Measurements from ENCODE around the gene ZNF200. TPM values are rescaled to one million over a fixed set of nuclear protein-coding genes. Genes with fewer than 3 reads are reported as not detected.
A peak's percentile ranks its signal among the peaks of the same experiment; 100 is the strongest.
"Not testable (repeated sequence)": the region's sequence is repeated elsewhere in the genome, so short reads cannot be mapped to it uniquely, and the experiment has no call there.

Gene ZNF200
- total RNA-seq, 1 experiment from 2014 or later, result 14.6 TPM

DNA sequence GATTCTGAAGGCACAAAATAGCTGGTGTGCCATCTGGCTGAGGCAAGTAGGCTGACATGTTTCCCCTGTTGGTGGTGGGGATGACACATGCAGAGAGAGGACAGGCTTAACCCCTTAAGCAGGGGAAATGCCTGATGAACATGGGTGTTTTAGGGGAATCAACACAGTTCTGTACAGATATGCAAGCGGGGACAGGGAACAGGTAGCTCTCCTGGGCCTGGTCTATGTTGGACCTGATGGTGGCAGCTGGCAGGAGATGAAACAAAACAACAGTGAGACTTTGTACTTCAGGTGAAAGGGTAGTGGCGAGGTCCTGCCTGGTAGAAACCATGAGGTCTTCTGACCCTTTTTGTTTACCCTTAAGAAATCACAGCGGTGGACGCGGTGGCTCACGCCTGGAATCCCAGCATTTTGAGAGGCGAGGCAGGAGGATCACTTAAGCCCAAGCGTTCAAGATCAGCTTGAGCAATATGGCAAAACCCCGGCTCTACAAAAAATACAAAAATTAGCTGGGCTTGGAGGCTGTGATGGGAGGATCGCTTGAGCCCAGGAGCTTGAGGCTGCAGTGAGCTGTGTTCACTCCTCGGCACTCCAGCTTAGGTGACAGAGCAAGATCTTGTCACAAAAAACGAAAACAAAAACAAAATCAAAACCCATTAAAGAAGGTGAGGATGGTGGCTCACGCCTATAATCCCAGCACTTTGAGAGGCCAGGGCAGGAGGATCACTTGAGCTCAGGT, 36.5 kb downstream of the ZNF200 start:
- DNase-seq (ENCODE audit: low spot score), result no peak

DNA sequence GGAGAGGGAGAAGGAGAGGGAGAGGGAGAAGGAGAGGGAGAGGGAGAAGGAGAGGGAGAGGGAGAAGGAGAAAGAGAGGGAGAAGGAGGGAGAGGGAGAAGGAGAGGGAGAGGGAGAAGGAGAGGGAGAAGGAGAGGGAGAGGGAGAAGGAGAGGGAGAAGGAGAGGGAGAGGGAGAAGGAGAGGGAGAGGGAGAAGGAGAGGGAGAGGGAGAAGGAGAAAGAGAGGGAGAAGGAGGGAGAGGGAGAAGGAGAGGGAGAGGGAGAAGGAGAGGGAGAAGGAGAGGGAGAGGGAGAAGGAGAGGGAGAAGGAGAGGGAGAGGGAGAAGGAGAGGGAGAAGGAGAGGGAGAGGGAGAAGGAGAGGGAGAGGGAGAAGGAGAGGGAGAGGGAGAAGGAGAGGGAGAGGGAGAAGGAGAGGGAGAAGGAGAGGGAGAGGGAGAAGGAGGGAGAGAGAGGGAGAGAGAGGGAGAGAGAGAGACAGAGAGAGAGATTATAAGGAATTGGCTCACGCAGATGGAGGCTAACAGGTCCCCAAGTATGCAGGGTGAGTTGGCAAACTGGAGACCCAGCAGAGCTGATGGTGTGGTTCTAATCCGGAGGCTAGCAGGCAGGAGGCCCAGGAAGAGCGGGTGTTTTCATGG, 37.1 kb downstream of the ZNF200 start:
- not testable (repeated sequence) for DNase-seq (ENCODE audit: low spot score)

DNA sequence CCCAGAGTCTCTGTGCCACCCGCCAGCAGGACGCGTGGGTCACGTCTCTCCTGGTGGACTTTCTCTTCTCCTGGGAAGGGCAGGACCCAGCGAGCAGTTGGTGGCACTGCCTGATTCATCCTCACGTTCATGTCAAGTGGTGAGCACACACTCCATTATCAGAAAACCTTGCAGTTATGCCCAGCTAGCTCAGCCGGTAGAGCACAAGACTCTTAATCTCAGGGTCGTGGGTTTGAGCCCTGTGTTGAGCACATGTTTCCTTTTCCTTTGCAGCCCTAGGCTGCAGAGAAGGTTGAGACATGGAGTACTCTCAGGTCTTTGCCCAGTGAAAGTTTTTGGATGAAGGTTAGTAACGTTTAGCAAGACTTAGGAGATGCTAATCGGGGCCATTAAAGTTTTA, 39.0 kb downstream of the ZNF200 start:
- DNase-seq (ENCODE audit: low spot score), result no peak

DNA sequence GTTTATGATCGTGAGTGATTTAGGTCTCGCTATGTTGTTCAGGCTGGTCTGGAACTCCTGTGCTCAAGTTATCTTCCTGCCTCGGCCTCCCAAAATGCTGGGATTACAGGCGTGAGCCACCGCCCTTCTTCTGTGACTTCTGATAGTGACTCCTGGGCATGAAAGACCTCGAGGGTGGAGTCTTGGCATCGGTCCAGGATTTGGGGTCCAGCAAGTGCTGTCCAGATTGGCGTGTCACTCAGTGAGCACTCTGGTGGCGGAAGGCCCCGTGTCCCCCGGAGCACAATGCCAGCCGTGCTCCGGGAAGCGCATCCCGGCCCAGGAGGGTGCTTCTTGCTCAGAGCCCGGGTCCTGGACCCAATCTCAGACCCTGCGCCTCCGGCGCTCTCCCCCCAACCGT, 40.2 kb downstream of the ZNF200 start:
- no peak for DNase-seq (ENCODE audit: low spot score)

DNA sequence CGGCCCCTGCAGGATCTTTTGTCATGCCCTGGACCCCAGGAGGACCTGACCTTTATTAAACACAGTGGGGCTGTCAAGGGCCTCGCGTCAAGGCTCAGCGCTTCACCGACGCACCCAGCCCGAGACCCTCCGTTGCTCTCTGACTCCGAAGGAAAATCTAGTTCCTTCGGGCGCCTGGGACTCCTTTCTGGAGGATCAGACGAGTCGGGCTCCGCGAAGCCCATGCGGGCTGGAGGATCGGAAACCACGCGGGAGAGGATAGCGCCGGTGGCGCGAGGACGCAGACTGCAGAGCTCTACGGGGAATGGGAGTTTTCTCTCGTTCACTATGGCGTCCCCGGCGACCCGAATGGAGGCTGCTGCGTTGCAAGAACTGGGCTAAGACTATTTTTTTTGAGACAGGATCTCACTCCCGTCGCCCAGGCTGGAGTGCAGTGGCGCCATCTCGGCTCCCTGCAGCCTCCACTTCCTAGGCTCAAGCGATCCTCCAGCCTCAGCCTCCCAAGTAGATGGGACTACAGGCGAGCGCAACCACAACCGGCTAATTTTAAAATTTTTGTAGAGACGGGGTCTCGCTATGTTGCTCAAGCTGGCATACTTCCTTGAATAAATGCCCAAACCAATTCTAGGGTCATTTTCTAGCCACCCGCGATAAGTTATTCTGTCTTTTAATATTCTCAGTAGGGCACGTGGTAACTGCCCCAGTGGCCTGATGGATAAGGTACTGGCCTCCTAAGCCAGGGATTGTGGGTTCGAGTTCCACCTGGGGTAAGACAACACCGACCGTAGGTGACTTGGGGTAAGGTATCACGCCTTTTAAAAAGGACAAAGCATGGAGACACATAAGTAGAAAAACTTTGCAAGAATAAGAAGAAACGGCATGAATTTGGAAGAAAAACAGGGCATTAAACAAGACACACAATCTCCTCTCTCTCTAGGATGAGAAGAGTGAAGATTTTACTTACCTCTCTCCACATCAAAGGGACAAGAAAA, 41.4 kb downstream of the ZNF200 start:
- DNase-seq (ENCODE audit: low spot score), result no peak

DNA sequence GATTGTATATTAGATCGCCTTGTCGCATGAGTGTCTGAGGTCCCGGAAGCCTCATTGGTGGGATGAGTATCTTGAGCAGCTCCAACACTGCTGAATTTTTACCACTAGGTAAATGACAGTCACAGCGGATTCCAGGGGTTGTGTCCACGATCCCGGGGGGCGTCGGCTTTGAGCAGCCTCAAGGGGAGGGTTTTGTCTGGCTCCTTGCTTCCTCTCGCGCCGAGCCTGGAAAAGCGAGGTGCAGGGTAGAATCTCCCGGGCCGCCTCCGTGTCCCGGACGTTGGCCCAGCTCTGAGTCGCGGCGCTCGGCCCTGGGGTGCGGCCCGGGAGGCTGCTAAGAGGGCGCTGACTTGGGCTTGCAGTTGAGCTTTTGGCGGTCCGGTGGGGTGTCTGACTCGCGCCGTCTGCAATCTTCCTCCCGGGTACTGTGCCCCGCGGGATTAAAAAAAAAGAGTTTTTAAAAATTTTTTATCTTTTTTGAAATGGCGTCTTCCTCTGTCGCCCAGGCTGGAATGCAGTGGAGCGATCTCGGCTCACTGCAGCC, 42.4 kb downstream of the ZNF200 start:
- no peak for DNase-seq (ENCODE audit: low spot score)

DNA sequence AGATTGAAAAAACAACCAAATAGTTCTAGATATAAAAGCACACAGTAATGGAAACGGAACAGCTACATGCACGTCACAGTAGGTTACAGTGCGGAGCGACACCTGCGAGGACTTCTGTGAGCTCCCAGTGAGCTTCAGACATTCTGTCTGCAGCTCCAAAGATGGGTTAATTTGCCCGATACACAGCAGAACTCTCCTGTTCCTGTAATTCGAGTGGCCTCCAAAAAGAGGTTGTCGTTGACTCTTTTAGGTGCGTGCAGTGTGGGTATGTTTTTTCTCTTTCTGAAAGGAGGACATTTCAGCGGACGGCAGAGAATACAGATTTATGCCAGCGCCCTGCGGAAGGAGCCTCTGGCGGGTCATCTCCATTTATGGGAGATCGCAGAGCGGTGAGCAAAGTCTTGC, 44.0 kb downstream of the ZNF200 start:
- no peak for DNase-seq (ENCODE audit: low spot score)

DNA sequence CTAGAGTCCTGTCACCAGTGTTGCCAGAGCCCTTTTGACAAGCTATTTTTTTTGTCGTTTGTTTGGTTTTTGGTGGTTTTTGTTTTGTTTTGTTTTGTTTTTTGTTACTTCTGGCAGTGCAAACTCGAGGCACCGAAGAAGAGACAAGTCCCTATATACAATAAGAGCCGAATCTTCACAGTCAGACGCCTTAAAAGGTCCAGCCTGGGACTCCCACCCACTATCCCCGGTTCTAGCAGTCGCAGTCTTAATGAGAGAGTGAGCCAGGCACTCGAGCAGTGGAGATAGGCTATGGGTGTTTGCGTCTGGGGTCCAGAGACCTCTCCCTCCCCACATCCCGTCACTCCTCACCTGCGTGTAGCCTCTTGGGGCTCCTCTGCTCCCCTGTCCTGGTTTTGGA, 45.1 kb downstream of the ZNF200 start:
- no peak for DNase-seq (ENCODE audit: low spot score)

DNA sequence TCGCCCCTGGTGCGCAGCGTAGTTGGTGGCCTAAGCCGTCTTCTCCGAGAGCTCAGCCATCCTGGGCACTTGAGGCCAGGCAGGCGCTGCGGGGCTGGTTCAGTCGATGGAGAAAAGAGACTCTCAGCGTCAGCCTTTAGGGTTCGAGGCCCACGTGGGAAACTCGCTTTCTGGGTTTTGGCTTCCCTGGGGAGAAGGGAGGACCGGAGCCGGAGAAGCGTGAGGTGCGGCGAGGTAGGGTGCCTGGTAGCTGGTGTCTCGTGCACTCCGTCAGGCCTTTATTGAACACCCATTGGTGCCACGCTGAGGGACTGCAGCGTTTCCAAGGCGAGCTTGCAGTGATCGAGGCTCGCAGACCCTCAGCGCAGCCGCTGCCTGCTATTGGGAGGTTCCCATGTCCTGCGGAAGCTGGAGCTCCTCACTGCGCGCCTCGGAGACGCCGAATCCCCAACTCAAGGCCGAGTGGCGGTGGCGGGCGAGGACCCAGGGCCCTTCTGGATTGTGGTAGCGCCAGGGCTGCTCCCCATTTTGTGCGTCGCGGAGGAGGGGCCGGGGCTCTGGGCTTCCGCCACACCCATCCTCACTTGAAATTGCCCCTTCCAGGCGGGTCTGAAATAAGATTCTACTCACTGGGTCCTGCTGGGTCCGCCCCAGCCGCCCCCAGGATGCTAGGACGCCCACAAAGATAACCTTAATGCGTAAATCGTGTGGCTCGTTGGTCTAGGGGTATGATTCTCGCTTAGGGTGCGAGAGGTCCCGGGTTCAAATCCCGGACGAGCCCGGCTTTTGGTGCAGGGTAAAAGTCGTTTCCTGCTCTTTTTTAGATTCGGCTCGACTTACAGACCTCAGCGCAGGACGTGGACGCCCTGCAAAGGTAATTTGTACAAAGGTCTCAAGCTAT, 45.8 kb downstream of the ZNF200 start:
- DNase-seq (ENCODE audit: low spot score), result peak; percentile 80

DNA sequence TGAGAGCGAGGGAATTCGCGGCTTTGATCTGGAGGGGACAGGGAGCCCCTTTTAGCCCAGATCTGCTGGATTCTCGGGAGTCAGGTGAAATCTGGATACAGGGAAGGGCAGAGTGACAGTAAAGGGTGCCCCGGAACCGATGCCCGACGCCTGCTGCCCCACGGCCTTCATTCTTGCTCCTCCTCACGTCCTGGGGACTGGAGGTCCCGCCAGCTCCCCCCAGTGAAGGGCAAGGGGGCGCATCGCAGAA, 46.4 kb downstream of the ZNF200 start:
- no peak for DNase-seq (ENCODE audit: low spot score)

DNA sequence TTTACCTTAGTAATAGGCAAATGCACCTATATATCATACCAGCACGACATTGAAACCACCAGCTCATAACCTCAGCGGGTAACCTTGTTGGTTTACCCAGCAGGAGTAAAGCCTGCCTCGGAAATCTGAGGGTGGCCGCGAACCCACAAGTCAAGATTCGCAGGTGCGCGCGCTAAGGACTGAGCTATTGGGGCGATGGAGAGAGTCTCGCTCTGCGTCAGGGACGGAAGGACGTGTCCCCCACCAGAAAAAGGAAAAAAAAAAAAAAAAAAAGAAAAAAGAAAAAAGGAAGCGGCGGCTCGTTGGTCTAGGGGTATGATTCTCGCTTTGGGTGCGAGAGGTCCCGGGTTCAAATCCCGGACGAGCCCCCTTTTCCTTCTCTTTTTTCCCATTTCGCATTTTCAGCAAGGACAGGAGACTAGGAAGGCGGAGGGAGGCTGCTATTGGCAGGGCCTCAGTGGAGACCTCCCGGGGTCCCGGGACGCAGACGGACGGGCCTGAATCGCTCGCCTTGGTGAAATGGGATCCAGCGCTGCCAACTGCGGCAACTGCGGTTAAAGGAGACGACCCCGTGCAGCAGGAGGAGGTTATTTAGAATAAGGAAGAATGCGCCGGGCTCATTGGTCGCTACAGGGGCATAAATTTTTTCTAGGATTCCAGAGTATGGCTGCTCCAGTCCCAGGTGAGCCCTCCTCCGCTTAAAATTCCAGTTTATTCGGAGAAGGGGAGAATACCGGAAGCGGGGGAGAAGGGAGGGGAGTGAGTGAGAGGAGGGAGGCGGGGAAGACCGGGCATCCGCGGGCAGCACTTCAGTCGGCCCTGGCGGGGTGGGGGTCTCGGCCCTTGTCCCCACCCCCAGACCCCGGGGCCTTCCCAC, 46.9 kb downstream of the ZNF200 start, which contains the start of gene OR1F1:
OR1F1 (plus strand) TSS at position 407 of the 877 bp plus-strand sequence.
- peak; percentile 94 for DNase-seq (ENCODE audit: low spot score)

DNA sequence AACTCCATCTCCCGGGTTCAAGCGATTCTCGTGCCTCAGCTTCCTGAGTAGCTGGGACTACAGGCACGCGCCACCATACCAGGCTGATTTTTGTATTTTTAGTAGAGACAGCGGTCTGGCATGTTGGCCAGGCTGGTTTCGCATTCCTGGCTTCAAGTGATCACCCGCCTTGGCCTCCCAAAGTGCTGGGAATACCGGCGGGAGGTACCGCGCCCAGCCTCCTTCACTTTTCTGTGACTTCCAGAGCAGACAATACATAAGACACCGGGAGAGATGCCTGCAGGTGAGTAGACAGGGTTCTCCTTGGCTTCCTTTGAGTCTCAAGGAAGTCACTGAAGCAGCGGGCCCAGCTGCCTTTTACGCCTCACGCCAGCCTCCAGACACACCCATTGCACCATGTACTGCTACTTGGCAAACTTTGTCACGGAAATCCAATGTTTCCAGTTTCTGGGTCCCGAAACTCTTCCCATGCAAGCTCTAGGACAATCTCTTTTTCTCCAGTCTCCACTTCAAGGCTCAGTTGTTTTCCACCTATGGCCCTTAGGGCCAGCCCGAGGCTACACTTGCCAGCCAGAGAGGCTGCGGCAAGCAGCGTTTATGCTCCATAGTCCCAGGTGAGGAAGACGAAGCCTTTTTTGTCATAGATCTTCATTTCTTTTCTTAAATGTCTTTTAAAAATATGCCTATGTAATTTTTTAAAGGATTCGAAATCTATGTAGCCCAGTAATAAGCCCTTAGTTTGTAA, 47.8 kb downstream of the ZNF200 start:
- no peak for DNase-seq (ENCODE audit: low spot score)

DNA sequence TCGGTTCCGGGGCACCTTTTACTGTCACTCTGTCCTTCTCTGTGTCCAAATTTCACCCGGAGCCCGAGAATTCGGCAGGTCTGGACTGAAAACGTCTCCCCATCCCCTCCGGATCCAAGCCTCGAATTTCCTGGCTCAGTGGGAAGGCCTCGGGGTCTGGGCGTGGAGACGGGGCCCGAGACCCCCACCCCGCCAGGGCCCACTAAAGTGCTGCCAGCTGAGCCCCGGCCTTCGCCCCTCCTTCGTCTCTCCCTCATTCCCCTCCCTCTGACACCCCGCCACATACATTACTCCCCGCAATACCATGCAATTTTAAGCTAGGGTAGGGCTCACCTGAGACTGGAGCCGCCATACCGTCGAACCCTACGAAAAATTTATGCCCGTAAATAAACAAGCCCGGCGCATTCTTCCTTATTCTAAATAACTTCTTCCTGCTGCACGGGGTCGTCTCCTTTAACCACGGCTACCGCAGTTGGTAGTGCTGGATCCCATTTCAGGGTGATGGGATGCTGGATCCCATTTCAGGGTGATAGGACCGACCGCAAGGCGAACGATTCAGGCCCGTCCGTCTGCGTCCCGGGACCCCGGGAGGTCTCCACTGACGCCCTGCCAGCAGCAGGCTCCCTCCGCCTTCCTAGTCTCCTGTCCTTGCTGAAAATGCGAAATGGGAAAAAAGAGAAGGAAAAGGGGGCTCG, 51.4 kb downstream of the ZNF200 start:
- peak; percentile 38 for DNase-seq (ENCODE audit: low spot score)

DNA sequence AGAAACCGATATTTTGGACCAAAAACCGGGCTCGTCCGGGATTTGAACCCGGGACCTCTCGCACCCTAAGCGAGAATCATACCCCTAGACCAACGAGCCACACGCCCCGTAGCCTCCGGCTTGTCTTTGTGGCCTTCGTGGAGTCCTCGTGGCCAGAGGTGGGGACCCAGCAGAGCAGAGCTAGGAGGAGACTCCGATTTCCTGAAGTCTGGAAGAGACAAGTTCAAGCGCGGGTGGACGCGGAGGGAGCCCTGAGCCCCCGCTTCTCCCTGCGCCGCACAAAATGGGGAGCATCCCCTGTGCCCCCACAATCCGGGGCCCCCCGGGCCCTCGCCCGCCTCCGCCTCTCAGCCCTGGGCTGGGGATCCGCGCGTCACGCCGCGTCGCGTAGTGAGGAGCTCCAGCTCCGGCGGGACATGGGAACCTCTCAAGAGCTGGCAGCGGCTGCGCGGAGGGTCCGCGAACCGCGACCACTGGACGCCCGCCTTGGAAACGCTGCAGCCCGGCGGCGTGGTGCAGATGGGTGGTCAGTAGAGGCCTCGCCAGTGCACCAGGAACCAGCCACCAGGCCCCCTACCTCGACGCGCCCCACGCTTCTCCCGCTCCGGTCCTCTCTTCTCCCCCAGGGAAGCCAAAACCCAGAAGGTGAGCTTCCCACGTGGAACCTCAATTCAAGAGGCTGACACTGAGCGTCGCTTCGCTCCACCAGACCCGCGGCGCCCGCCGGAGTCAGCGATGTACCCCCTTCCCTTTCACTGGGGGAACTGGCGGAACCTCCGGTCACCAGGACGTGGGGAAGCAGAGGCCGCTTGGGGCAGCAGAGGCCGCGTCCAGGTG, 52.1 kb downstream of the ZNF200 start:
- peak; percentile 86 for DNase-seq (ENCODE audit: low spot score)

DNA sequence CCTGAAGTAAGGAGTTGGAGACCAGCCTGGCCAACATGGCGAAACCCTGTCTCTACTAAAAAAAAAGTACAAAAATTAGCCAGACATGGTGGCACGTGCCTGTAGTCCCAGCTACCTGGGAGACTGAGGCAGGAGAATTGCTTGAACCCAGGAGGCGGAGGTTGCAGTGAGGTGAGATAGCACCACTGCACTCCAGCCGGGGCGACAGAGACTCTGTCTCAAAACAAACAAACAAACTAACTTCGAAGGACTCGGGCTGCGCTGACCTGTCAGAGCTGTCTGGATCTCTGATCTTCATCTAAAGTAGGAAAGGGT, 52.7 kb downstream of the ZNF200 start:
- not testable (repeated sequence) for DNase-seq (ENCODE audit: low spot score)

DNA sequence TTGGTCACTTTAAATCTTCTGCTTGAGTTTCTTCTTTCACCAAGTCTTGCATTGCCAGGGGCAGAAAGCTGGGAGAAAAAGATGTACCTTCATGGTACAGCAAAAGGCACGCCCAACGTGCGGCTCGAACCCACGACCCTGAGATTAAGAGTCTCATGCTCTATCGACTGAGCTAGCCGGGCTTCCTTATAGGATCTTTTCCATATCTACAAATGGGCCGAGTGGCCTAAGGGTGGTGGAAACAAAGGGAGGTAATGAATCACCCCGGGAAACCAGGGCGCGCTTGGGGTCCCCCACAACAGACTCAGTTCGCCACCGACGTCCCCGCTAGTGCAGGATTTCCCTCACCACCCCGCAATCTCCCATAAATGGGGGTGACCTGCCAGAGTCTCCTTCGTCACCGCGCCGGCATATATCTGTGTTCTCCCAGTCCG, 54.5 kb downstream of the ZNF200 start:
- DNase-seq (ENCODE audit: low spot score), result no peak

DNA sequence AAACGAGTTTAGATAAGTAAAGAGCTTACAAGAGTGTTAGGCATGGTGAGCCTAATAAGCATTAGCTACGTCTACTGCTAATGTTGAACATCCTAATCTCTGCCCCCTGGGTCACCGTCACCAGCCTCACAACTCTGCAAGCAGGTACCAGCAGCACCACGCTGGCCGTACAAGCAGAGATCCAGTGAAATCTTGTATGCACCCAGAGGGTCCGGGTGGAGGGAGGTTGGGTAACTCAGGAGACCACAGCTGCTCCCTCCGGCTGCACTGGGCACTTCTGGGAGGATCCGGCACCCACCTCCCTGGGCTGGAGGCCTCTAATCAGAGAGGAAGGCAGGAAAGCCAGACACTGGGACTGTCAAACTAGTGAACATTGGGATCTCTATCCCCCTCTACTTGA, 55.3 kb downstream of the ZNF200 start:
- no peak for DNase-seq (ENCODE audit: low spot score)
